UCSD-AML1 (cell line): ENCODE results near the gene RBMS1.

Source experiments
- DNase-seq: peaks from one replicate; lab custom pipeline; 2025; ENCODE audit not compliant: unreplicated experiment; lab: John Stamatoyannopoulos, UW

Gene RBMS1

GRCh38 chr2:160258492-160258805, 235.2 kb downstream of the RBMS1 start:
- DNase-seq = no peak

- DNase-seq = no peak
Observed at GRCh38 chr2:160257743-160258491, 235.7 kb downstream of the RBMS1 start.

GRCh38 chr2:160257041-160257742, 236.4 kb downstream of the RBMS1 start:
- DNase-seq = no peak

GRCh38 chr2:160256507-160256906, 237.1 kb downstream of the RBMS1 start:
- no peak for DNase-seq

GRCh38 chr2:160255408-160255807, 238.2 kb downstream of the RBMS1 start:
- no peak for DNase-seq

- no peak for DNase-seq
Observed at GRCh38 chr2:160254189-160254762, 239.3 kb downstream of the RBMS1 start.

DNA sequence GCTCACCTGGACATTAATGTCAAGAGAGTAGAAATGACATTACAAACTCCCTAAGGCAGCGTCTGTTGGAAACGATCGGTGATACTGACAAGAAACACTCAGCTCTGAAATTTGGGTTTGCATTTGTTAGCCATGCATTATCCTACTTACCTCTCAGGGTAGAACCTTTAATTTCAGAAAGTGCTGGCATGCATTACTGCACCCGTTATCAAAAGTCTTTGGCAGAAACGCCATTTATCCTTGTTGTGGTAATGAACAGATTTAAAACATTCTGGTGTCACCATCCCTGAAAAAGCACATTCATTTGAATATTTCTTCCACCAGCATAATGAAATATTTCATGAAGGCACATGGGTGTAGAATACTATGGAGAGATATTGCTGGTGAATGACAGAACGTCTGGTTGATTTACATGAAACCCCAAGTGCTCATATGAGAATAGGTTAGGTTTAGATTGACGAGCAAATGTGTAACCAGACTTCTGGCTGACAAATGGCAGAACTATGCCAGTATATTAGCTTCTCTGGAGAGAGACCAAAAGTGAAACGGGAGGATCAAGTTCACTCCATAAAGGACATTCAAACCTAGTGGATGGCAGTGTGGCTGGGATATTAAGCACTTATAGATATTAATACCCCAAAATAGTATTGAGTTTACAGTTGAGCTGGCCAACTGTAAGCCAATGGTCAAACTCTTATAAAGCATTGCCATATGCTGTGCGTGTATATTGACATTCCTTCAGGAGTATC, 240.0 kb downstream of the RBMS1 start:
- DNase-seq = no peak

DNA sequence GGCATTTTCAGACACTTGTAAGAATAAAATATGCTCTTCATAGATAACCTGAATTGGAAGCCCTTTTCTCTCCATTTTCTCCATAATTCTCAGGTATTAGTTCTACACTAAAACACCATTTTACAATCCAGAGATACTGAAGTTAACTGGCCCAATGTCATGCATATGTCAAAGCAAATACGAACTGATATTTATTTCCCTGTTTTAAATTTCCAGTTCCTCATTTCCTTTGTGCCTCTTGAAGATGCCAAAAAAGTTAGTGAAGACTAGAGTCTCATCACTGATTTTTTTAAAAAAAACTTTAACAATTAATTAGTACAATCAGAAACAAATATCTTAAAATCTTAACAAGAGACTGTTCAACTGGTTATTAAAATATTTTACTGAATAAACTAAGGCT, 240.7 kb downstream of the RBMS1 start:
- DNase-seq = no peak

DNA sequence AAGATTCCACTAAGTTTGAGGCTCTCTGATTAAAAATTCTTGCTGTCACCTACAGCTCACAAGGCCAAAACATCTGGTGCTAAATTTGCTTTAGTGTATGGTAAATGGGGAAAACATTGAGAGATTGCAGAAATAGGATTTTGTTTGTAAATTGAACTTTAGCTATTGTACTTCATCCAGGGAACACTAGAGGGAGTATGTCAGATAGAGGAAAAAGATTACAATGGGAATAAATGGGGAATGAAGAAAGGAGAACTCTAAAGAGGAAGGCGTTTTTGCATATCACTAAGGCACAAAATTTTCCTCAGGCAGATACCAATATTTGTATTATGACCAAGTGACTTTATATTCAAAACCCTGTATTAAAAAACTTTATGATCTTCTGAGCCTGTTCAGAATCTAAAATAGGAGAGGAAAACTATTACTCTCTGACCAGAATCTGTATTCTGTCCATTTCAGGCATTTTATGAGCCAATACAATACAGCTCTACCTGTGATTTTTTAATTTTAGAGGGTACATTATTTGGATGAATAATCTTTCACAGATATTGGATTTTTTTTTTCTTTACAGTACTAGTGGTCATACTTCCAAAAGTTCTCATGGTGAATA, 241.2 kb downstream of the RBMS1 start:
- DNase-seq = no peak

DNA sequence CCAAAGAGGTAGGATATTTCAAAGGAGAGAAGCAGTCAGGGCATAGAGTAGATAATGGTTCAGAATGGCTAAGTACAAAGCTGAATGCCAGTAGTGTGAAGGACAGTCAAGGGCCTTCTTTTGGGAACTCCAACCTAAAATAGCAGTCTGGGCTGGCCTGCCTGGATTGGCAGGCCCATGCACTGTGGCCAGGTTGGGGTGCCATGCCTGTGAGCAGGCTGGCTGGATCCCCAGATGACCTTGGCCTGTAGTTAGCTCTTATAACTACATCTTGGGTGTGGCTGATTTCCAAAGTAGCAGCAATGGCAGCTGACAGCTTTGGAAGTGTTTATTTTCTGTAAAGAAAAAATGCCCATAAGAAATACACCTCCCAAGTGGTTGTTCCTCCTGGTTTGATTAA, 242.0 kb downstream of the RBMS1 start:
- DNase-seq = no peak

- no peak for DNase-seq
Observed at GRCh38 chr2:160249876-160250275, 243.7 kb downstream of the RBMS1 start.

GRCh38 chr2:160247296-160248035, 246.1 kb downstream of the RBMS1 start:
- DNase-seq = no peak

DNA sequence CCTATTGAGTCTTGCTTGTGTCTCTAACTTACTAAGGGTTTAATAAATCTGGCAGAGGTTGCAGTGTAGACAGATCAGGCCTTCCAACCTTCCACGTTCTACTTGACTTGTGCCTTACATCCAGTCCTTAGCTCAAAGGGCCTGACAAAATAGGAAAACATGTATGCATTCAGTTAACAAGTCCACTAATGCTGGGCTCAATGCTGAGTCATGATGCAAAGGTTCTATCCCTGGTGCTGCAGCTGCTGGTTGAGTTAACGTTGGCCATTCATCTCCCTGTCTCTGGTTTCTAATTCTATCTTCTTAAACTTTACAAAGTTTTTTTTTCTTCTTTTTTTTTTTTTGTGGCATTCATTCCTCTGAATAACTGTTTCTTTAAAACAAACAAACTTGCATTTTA, 247.3 kb downstream of the RBMS1 start:
- DNase-seq = no peak

GRCh38 chr2:160245614-160246155, 247.9 kb downstream of the RBMS1 start:
- no peak for DNase-seq

GRCh38 chr2:160242893-160243564, 250.6 kb downstream of the RBMS1 start:
- no peak for DNase-seq

DNA sequence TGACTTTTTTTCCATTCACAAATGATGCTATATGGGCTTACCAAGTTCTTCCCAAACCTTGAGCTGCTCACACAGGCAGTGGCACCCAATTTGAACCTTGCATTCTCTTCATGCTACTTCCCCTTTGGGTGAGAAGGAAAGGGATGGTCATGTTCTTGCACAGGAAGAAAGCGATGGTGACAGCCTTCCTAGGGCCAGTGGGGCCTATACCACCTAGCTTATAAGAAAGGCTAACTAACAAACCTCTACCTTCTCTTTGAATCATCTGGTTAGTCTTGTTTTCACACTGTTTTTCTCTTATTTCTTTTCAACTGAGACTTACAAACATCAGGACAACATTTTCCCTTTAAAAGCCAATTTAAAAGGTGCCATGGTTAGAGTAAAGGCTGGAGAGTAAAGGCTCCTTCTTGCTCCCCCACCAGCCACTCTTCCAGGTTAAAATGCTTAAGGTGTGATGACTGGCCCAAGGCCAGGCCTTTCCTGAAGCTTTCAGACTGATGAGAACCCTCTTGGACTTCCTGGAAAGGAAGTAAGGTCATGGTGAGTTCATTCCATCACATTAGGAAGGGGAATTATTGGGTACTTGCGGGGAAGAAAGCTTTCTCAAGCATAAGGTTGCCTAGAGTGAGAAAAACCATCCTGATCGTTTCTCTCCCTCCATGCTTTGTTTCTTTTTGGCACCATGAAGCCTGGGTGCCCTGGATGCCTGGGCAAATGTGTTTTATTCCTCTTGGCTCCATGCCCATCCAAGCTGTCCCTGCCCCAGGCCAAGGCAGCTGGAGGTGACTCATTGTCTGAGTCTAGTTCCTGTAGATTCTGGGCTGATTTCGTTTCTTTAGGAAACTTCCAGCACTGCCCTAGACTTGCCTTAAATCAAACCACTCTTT, 252.1 kb downstream of the RBMS1 start:
- no peak for DNase-seq

DNA sequence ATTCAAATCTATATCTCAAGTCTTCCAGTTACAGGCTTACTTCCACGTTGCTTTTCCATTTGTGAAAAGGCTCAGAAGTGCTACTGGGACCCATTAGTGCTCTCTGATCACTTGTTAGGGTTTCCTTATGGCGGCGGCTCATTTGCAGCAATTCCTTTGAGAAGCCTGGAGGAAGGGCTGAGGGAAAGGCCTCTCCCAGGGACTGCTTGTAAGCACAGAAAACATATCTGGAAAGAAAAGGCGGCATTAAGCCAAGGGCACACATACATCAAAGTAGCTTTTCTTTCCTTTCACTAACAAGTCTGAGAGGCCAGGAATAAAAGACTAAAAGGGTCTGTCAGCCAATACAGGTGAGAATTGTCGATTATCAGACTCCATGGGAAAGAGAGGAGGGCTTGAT, 254.2 kb downstream of the RBMS1 start:
- no peak for DNase-seq

DNA sequence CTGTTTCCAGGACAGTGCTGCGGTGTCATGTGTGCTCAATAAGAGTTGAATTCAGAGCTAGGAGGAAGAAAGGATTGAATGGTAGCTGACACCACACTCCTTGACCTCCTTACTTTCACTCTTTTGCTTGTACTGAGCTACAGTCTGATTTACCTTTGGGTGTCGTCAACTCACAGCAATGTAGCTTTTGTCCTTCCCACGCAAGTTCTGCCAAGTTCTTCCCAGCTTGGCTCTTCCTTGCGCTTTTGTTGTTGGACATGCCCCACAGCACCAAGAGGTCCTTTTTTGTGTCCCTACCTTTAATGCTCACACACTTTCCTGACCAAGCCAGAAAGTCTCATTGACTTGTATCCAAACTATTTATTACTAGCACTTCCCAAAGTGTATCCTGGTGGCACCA, 255.2 kb downstream of the RBMS1 start:
- DNase-seq = no peak
